Measurements from ENCODE around the gene MAP2.

DNA sequence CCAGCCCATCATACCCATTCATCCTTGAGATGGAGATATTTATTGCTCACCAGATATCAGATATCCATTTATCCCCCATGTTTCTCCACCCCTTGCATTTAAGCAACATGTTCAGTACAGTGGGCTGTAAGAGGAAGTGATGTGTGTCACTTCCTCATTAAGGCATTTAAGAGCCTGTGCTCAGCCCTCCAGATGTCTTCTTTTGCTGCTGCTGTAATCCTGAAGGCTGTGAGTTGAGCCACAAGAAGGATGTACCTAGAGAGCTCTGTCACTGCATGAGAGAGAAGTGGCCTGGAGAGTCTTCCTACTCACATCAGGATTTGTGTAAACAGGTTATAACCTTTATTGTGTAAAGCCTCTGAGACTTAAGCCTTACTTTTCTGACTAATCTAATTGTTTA, 195.9 kb downstream of the MAP2 start:
- TF ChIP-seq, protein P1, sequence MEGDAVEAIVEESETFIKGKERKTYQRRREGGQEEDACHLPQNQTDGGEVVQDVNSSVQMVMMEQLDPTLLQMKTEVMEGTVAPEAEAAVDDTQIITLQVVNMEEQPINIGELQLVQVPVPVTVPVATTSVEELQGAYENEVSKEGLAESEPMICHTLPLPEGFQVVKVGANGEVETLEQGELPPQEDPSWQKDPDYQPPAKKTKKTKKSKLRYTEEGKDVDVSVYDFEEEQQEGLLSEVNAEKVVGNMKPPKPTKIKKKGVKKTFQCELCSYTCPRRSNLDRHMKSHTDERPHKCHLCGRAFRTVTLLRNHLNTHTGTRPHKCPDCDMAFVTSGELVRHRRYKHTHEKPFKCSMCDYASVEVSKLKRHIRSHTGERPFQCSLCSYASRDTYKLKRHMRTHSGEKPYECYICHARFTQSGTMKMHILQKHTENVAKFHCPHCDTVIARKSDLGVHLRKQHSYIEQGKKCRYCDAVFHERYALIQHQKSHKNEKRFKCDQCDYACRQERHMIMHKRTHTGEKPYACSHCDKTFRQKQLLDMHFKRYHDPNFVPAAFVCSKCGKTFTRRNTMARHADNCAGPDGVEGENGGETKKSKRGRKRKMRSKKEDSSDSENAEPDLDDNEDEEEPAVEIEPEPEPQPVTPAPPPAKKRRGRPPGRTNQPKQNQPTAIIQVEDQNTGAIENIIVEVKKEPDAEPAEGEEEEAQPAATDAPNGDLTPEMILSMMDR (IDR thresholded peaks at IDR 0.05; ENCODE audit: low read depth, low read length, missing input control), result no peak
- TF ChIP-seq, protein P2, sequence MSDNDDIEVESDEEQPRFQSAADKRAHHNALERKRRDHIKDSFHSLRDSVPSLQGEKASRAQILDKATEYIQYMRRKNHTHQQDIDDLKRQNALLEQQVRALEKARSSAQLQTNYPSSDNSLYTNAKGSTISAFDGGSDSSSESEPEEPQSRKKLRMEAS (IDR thresholded peaks at IDR 0.05), result no peak
- no peak for TF ChIP-seq EGR1 (IDR thresholded peaks at IDR 0.05; ENCODE audit: low read depth in 2 of 2)

Measured in liver (tissue), 3 donors.